GM19324 (cell line): Measurements from ENCODE around the gene MTHFSD.

Source experiments
- ATAC-seq: cut with Tn5 transposase; IDR thresholded peaks from one replicate; pipeline ENCODE4 v1.9.1; 2021; ENCODE audit warnings: mild to moderate bottlenecking, moderate library complexity; ENCODE audit not compliant: unreplicated experiment, low FRiP score

Gene MTHFSD

GRCh38 chr16:86572041-86572521 lies 17.0 kb upstream of the MTHFSD start:
- no peak for ATAC-seq

DNA sequence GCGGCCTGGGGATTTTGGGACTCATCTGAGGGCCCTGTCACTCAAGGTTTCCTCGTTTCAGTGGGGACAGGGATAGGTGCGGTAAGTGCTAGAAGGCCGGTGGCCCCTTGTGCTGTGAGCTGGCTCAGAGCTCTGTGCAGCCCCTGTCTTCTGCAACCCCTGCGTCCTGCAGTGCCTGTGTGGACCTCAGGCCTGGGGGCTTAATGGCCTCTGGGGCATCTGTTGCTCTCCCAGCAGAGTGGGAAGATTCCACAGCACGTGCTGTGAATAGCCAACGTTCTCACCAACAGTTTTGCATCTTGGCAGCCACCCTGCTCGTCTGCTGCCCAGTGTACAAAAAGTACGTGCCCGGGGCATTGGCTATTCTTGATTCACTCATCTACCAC lies 16.5 kb upstream of the MTHFSD start:
- no peak for ATAC-seq

GRCh38 chr16:86570558-86571529 lies 15.8 kb upstream of the MTHFSD start:
- ATAC-seq, result no peak

- no peak for ATAC-seq
Observed at GRCh38 chr16:86569701-86570447, 14.8 kb upstream of the MTHFSD start.

GRCh38 chr16:86568677-86569623 lies 13.9 kb upstream of the MTHFSD start:
- ATAC-seq, result no peak

GRCh38 chr16:86567701-86568581 lies 12.9 kb upstream of the MTHFSD start:
- no peak for ATAC-seq

DNA sequence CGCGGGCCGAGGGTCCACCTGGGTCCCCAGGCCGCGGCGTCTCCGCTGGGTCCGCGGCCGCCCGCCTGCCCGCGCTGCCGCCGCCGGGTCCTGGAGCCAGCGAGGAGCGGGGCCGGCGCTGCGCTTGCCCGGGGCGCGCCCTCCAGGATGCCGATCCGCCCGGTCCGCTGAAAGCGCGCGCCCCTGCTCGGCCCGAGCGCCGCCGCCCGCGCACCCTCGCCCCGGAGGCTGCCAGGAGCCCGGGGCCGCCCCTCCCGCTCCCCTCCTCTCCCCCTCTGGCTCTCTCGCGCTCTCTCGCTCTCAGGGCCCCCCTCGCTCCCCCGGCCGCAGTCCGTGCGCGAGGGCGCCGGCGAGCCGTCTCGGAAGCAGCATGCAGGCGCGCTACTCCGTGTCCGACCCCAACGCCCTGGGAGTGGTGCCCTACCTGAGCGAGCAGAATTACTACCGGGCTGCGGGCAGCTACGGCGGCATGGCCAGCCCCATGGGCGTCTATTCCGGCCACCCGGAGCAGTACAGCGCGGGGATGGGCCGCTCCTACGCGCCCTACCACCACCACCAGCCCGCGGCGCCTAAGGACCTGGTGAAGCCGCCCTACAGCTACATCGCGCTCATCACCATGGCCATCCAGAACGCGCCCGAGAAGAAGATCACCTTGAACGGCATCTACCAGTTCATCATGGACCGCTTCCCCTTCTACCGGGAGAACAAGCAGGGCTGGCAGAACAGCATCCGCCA lies 12.1 kb upstream of the MTHFSD start:
- ATAC-seq, result no peak

DNA sequence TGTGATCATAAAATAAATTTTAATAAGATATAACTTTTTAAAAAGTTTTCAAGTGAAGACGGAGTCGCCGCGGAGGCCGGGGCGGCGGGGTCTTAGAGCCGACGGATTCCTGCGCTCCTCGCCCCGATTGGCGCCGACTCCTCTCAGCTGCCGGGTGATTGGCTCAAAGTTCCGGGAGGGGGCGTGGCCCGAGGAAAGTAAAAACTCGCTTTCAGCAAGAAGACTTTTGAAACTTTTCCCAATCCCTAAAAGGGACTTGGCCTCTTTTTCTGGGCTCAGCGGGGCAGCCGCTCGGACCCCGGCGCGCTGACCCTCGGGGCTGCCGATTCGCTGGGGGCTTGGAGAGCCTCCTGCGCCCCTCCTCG lies 11.5 kb upstream of the MTHFSD start, which contains the start of gene FOXC2:
FOXC2 (plus strand) TSS at position 229 of the 365 bp plus-strand sequence. CDS start 507 bp downstream, outside the sequence.
- ATAC-seq, result no peak

DNA sequence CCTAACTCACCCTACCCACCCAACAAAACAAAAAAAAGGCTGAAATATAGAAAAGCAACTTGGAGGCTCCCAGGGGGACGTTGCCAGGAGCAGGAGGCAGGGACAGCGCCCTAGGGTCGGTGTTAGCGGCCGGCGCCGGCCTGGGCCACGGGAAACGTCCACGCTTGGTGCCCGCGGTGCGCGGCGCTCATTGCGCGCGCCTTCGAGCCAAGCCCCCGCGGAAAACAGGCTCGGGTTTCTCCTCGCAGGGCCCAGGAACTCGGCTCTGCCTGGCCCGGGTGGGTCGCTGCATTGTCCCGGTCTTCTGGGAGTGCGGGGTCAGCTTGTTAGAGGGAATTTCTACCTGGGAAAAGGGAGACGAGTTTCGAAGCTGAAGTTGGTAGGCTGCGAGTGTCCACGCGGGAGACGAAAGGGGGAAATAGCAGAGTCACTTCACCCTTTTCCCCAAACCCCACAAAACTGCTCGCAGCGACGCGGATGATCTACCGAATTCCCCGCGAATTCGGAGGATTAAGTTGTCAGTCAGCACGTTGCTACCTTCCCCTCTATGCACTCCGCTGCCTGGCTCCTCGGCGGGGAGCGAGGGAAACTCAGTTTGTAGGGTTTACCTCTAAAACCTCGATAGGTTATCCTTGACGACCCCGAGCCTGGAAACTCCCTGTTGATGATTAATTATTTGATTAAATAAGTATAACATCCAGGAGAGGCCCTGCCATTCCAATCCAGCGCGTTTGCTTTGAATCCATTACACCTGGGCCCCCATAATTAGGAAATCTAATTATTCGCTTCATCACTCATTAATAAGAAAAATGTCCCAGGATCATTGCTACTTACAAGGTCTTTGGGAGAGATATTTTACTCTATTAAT lies 10.8 kb upstream of the MTHFSD start:
- ATAC-seq, result no peak

- no peak for ATAC-seq
Observed at GRCh38 chr16:86565181-86565631, 10.2 kb upstream of the MTHFSD start.

GRCh38 chr16:86563469-86564345 lies 8.7 kb upstream of the MTHFSD start:
- no peak for ATAC-seq

DNA sequence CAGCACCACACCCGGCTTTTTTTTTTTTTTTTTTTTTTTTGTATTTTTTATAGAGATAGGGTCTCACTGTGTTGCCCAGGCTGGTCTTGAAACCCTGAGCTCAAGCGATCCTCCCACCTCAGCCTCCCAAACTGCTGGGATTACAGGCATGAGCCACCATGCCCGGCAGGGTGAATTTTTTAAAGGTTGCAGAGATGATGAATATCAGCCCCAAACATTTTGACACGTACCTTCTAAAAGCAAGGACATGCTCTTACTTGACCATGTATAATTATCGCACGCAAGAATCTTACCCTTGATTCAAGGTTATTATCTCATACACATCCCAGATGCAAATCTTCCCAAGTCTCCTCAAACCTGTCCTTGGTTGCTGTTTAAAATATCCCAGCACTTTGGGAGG lies 7.3 kb upstream of the MTHFSD start:
- no peak for ATAC-seq

DNA sequence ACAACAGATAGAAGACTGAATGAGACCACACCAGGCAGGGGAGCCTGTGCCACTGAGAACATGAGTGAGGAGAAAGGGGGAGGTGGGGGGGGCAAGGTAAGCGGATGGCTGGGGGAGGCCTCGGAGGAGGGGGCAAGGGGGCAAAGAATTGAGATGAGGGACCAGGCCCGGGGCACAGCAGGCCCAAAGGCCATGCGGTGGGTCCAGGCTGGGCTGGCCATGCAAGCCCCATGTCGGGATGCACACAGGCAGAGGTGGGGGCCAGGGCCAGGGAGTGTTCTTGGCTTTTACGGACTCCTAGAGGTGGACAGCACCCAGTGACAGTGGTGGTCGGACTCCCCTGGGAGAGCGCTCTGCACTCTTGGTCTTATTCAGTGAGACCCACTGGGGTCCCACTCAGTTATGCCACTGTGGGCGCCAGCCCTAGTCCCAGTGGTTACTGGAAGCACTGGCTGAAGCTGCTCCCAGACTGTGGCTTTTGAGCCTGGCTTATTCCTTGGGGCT lies 4.8 kb upstream of the MTHFSD start:
- ATAC-seq, result no peak

DNA sequence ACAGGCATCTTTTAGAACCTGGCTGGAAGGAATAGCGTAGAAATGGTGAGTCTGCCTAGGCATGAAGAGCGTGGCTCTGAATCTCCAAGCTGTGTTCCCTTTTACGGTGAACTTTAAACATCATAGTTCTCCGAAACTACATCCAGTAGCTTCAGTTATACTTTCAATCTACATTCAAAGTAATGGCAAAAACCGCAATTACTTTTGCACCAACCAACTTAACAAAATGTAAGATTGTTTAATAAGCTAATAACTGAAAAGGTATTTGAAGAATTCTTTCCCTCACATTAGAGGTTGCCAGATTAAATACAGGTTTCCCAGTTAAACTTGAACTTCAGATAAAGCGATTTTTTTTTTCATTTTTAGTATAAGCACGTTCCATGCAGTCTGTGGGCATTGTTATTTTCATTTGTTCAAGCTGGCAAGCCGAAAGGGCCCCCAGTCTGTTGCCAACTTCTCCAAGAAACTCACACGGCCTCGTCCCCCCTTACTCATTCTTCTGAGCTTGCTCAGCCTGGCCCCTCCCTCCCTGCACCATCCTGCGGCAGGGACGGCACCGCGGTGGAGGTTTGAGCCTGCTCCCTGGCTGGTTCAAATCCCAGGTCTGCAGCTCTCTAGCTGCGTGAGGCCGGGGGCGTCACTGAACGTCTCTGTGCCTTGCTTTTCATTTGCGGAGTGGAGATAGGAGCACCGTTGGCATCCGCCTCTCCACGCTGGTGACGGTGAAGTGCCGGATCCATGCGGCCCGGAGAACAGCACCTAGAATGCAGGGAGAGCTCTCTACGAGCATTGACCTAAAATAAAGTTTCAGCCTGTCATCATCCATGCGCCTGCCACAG lies 3.5 kb upstream of the MTHFSD start:
- ATAC-seq, result no peak

GRCh38 chr16:86557587-86557986 lies 2.6 kb upstream of the MTHFSD start:
- no peak for ATAC-seq

DNA sequence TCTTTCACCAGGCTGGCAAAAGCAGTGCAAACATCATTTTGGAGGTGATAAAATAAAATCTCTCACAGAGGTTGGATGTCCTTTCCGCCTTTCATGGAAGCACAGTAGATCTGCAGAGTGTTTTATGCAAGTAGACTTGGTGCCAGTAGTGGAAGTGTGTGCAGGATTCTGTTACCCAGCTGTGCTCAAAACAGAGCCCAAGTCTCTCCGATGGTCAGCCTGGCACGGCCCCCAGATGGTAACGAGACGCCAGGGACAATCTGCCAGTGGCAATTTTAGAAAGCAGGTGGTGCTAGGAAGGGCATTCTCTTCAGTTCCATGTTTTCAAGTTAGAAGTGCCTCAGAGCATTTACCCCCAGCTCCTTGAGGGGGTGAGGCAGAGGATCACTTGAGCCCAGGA lies 1.5 kb upstream of the MTHFSD start:
- ATAC-seq, result no peak
